Sigmoid colon (tissue), 4 donors: Measurements from ENCODE around the gene CD300LG.

Experiments
- CTCF ChIP-seq, 4 experiments: fragments of 450-650 bp in 3 of 4; fragments of 200-600 bp in 1 of 4; IDR thresholded peaks; one replicate each; pipeline ENCODE4 v1.5.1; 2016 to 2019; ENCODE audit warnings: antibody characterized with exemption in 4 of 4, mild to moderate bottlenecking in 3 of 4, moderate library complexity in 2 of 4
- EP300 ChIP-seq, 4 donors: sonication (generic); formaldehyde crosslinking; IDR thresholded peaks; one replicate each; pipeline ENCODE4 v1.6.1; 2017; ENCODE audit warnings: antibody characterized with exemption in 4 of 4
- POLR2AphosphoS5 ChIP-seq, 4 donors: sonication (generic); formaldehyde crosslinking; IDR thresholded peaks; one replicate each; pipeline ENCODE4 v1.6.1; 2017; ENCODE audit warnings: antibody characterized with exemption in 4 of 4

DNA sequence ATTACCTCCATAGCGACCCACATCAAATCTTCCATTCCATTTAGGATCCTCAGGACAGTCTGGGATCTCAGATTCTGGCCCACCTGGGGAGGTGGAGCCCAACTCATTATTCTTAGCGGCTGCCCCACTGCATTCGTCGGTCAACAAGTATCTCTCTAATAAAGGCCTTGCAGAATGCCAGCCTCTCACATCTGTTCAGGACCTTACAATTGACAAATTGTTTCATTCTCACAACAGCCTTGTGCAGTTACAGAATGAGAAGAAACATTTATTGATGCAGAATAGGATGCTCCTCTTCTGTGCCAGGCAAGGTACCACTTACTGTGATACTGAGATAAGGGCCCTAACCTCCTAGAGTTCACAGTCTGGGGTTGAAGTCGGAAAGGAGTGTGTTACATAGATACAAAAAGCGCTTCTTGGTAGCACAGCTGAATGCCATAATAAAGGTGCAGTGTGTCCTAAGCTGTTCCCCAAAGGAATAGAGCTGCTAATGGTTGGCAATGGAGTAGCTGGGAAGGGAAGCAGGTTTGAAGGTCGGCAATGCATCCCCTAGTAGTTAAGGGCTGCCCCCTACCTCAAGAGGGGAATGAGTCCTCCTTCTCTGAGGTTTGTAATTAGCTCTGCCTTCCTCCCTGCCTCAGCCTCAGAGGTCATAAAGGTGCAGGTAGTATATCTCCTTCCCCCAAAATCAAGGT lies 62.7 kb downstream of the CD300LG start:
- TF ChIP-seq CTCF (IDR thresholded peaks at IDR 0.05): no peak
- no peak for TF ChIP-seq POLR2AphosphoS5 (IDR thresholded peaks at IDR 0.05)
- TF ChIP-seq EP300 (IDR thresholded peaks at IDR 0.05): no peak
